ENCODE results near the gene STRADA. TPM values are rescaled to one million over a fixed set of nuclear protein-coding genes. Genes with fewer than 3 reads are reported as not detected.

STRADA gene
- total and polyA plus RNA-seq, 3 donors from 2014 or later, result 55.3 to 142 (median 78.7) TPM

DNA sequence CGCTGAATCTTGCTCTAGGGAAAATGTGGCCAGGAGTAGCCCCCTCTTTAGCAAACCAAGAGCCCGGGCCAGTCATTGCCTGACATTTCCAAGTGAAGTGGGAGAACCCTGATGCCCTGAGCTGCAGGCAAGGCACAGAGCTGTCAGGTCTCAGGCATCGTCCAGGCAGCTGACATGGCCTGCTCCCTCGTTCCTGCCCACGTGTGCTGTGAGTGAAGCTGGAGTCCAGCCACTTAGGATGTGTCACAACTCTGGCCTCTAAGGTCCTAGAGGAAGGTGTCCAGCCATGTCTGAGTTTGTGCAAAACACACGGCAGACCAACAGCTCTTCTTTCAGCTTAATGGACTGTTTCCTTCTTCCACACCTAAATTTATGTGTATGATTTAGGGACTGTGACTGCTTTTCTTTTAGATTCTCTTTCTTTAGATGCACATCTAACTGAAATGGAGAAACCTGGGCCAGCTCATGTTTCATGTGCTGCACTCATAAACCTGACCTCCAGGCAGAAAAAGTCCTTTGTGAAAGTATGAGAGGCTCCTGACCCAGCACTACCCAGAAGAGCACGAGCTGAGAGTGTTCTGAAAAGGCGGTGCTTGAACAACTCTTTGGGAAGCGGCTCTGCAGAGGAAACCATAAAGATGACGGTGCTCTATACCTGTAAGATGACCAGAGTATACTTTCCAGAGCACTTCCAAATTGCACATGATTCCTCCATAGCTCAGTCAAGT, 26.9 kb downstream of the STRADA start:
- intact Hi-C loops (cut with DNase I; ENCODE audit: low total_unique reads), result no loop called here
- no peak overlapping the region for H3K27ac ChIP-seq
- H3K36me3 ChIP-seq (ENCODE audit: low read depth, missing control alignments), result no peaks in the 10 kb centered on the region
- DNase-seq, result peak; percentile 3
- H3K27me3 ChIP-seq, result no peaks in the 10 kb centered on the region
- no peaks in the 10 kb centered on the region for H3K4me1 ChIP-seq
- WGBS, 2 donors, result 72 to 81% methylated on average over 9 to 10 of the region's 10 CpGs
- no peak overlapping the region for H3K4me3 ChIP-seq
- H3K9me3 ChIP-seq, result no peaks in the 10 kb centered on the region
- TF ChIP-seq, protein P1, sequence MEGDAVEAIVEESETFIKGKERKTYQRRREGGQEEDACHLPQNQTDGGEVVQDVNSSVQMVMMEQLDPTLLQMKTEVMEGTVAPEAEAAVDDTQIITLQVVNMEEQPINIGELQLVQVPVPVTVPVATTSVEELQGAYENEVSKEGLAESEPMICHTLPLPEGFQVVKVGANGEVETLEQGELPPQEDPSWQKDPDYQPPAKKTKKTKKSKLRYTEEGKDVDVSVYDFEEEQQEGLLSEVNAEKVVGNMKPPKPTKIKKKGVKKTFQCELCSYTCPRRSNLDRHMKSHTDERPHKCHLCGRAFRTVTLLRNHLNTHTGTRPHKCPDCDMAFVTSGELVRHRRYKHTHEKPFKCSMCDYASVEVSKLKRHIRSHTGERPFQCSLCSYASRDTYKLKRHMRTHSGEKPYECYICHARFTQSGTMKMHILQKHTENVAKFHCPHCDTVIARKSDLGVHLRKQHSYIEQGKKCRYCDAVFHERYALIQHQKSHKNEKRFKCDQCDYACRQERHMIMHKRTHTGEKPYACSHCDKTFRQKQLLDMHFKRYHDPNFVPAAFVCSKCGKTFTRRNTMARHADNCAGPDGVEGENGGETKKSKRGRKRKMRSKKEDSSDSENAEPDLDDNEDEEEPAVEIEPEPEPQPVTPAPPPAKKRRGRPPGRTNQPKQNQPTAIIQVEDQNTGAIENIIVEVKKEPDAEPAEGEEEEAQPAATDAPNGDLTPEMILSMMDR (IDR thresholded peaks at IDR 0.05), result no peak
- TF ChIP-seq POLR2A (IDR thresholded peaks at IDR 0.05), result no peak

- Histone ChIP-seq H3K4me3 (no peak overlapping the region), H3K4me1 (no peaks in the 10 kb centered on the region), H3K27ac (no peak overlapping the region), H3K9me3 (no peaks in the 10 kb centered on the region), H3K27me3 (no peaks in the 10 kb centered on the region), H3K36me3 (ENCODE audit: low read depth, missing control alignments) (no peaks in the 10 kb centered on the region)
- intact Hi-C loops (cut with DNase I; ENCODE audit: low total_unique reads), result no loop called here
- no peak for DNase-seq
- TF ChIP-seq, protein P1 (IDR thresholded peaks at IDR 0.05), result no peak
- no peak for TF ChIP-seq POLR2A (IDR thresholded peaks at IDR 0.05)
- 84 to 95% methylated on average over 6 of the region's 6 CpGs for WGBS, 2 donors
Measured at GRCh38 chr17:63709110-63709509, 32.5 kb downstream of the STRADA start.

DNA sequence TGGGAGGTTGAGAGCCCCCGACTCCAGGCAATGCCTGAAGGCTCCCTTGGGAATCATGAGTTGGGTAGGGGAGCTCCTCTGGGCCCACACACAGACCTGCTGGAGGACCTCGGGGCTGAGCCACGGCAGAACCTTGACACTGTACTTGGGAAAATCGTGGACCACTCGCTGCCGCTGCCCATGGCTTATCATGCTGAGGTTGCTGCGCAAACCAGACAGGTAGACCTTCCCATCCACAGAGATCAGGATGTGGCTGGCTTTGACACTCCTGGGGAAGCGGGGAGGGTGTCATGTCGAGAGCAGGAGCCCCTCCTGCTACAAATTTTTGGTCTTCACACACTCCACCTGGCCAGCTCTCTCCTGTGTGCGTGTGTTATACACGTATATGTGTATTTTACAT, 34.4 kb downstream of the STRADA start:
- DNase-seq, result no peak
- H3K9me3 ChIP-seq, result no peaks in the 10 kb centered on the region
- H3K4me3 ChIP-seq, result no peak overlapping the region
- TF ChIP-seq, protein P1 (IDR thresholded peaks at IDR 0.05), result no peak
- TF ChIP-seq POLR2A (IDR thresholded peaks at IDR 0.05), result no peak
- no peaks in the 10 kb centered on the region for H3K36me3 ChIP-seq (ENCODE audit: low read depth, missing control alignments)
- intact Hi-C loops (cut with DNase I; ENCODE audit: low total_unique reads), result no loop called here
- no peaks in the 10 kb centered on the region for H3K4me1 ChIP-seq
- no peaks in the 10 kb centered on the region for H3K27me3 ChIP-seq
- no peak overlapping the region for H3K27ac ChIP-seq
- 92 to 95% methylated on average over 9 to 11 of the region's 11 CpGs for WGBS, 2 donors

GRCh38 chr17:63706336-63707082, 35.1 kb downstream of the STRADA start:
- H3K4me3 ChIP-seq, result no peak overlapping the region
- no peaks in the 10 kb centered on the region for H3K27me3 ChIP-seq
- TF ChIP-seq, protein P1 (IDR thresholded peaks at IDR 0.05), result no peak
- TF ChIP-seq POLR2A (IDR thresholded peaks at IDR 0.05), result no peak
- intact Hi-C loops (cut with DNase I; ENCODE audit: low total_unique reads), result no loop called here
- H3K27ac ChIP-seq, result no peak overlapping the region
- no peak for DNase-seq
- no peaks in the 10 kb centered on the region for H3K9me3 ChIP-seq
- H3K4me1 ChIP-seq, result peaks cover under 1% of the 10 kb centered on the region
- 90 to 91% methylated on average over 7 of the region's 7 CpGs for WGBS, 2 donors
- no peaks in the 10 kb centered on the region for H3K36me3 ChIP-seq (ENCODE audit: low read depth, missing control alignments)
